Spleen (tissue), 11 donors: ENCODE results near the gene AP4M1. TPM values are rescaled to one million over a fixed set of nuclear protein-coding genes. Genes with fewer than 3 reads are reported as not detected.

Experiments
- DNase-seq: peaks from one replicate; pipeline ENCODE4 v3.0.0-alpha.2; 2020
- H3K27ac ChIP-seq, 8 donors: fragments of 200-600 bp; sonication (generic) in 7 of 8; 1 replicate in 4 of 8; 2 replicates in 4 of 8; pipeline versions ENCODE4 v1.5.0 to v1.8.0; 2016 to 2021; ENCODE audit warnings: inconsistent platforms in 4 of 8, mild to moderate bottlenecking in 4 of 8, moderate library complexity in 1 of 8
- H3K27me3 ChIP-seq, 7 donors: fragments of 200-600 bp; sonication (generic) in 6 of 7; replicated peaks in 1 of 7; 1 replicate in 4 of 7; 2 replicates in 3 of 7; pipeline versions ENCODE4 v1.5.0 to v1.8.0; 2016 to 2021; ENCODE audit warnings: inconsistent platforms in 3 of 7, mild to moderate bottlenecking in 1 of 7
- H3K36me3 ChIP-seq, 6 donors: fragments of 200-600 bp; sonication (generic) in 5 of 6; 1 replicate in 4 of 6; 2 replicates in 2 of 6; pipeline versions ENCODE4 v1.5.0 to v1.8.0; 2016 to 2021; ENCODE audit warnings: inconsistent platforms in 2 of 6
- H3K4me1 ChIP-seq, 6 donors: fragments of 200-600 bp; sonication (generic) in 5 of 6; 1 replicate in 3 of 6; 2 replicates in 3 of 6; pipeline versions ENCODE4 v1.5.0 to v1.8.0; 2016 to 2021; ENCODE audit warnings: inconsistent platforms in 3 of 6
- H3K4me3 ChIP-seq, 8 donors: fragments of 200-600 bp; sonication (generic) in 7 of 8; 1 replicate in 4 of 8; 2 replicates in 4 of 8; pipeline versions ENCODE4 v1.5.0 to v1.8.0; 2016 to 2021; ENCODE audit warnings: inconsistent platforms in 4 of 8, mild to moderate bottlenecking in 4 of 8, moderate library complexity in 2 of 8
- H3K9me3 ChIP-seq, 8 donors: fragments of 200-600 bp; sonication (generic) in 7 of 8; 1 replicate in 4 of 8; 2 replicates in 4 of 8; pipeline versions ENCODE4 v1.5.0 to v1.8.0; 2016 to 2021; ENCODE audit warnings: inconsistent platforms in 4 of 8
- POLR2A ChIP-seq, 3 donors: fragments of 450-650 bp; IDR thresholded peaks; one replicate each; pipeline ENCODE4 v1.5.1; 2017; ENCODE audit warnings: antibody characterized with exemption in 3 of 3, mild to moderate bottlenecking in 1 of 3
- POLR2AphosphoS5 ChIP-seq, 3 donors: sonication (generic); formaldehyde crosslinking; IDR thresholded peaks; one replicate each; pipeline ENCODE4 v1.5.1; 2017; ENCODE audit warnings: antibody characterized with exemption in 3 of 3
- WGBS, 5 donors: extraction: QIAGEN DNeasy Blood & Tissue Kit in 3 of 5; methylation state at CpG; one replicate each; pipeline versions ENCODE4 v1.1.5 to v1.1.7; 2013 to 2018; 5-methylcytosine and 5-hydroxymethylcytosine counted together
- intact Hi-C: fragments of 100-400 bp; cut with DNase I; formaldehyde crosslinking; loops from one replicate; pipeline ENCODE4 v1.15.0; 2023; ENCODE audit warnings: low total_unique reads
- polyA plus RNA-seq, 3 donors: library from polyadenylated mRNA; stranded (reverse); fragments of 200-250 nt; gene quantifications; one replicate each; pipeline ENCODE4 v1.2.1, GENCODE V29; 2013
- total RNA-seq, 7 donors: library from RNA; depleted of rRNA in 3 of 7; stranded (reverse); fragments of >200 nt in 3 of 7; fragmentation: NEBNext Ultra II Directional in 4 of 7; extraction: Animal tissue kit (Norgen Biotek cat#: 25700) in 4 of 7; gene quantifications; one replicate each; pipeline versions ENCODE4 v1.1.0 to v1.2.1, GENCODE V29; 2016 to 2021
- TF ChIP-seq, protein P1 (sequence below), 11 experiments: fragments of 200-600 bp in 7 of 11; fragments of 450-650 bp in 4 of 11; sonication (generic) in 4 of 11; IDR thresholded peaks in 8 of 11; conservative IDR thresholded peaks in 3 of 11; 1 replicate in 7 of 11; 2 replicates in 4 of 11; pipeline versions ENCODE4 v1.4.0 to v1.8.0; 2016 to 2021; ENCODE audit warnings: antibody characterized with exemption in 11 of 11, inconsistent platforms in 4 of 11, mild to moderate bottlenecking in 1 of 11
- donor health status: healthy with polysubstance abuse.
- donor health status: DM: no; HTN: no; CAD: no; lungs with moderate emphysema.
- donor health status: DM: no; HTN: no; CAD: no.
- donor health status: Bipolar disorder and iron deficiency.
- donor health status: healthy.
- donor health status: DM: no; HTN: no; CAD: no.
- donor health status: DM: yes; HTN: yes; CAD: no.

AP4M1 gene
- total and polyA plus RNA-seq, 10 donors = 8.7 to 18.0 (median 10.2) TPM

GRCh38 chr7:100065452-100066186, 35.8 kb upstream of the AP4M1 start:
- TF ChIP-seq POLR2A (IDR thresholded peaks at IDR 0.05) (no peak), POLR2AphosphoS5 (IDR thresholded peaks at IDR 0.05) (peak in 1 of 3 donors; percentile 40)
- TF ChIP-seq, protein P1, sequence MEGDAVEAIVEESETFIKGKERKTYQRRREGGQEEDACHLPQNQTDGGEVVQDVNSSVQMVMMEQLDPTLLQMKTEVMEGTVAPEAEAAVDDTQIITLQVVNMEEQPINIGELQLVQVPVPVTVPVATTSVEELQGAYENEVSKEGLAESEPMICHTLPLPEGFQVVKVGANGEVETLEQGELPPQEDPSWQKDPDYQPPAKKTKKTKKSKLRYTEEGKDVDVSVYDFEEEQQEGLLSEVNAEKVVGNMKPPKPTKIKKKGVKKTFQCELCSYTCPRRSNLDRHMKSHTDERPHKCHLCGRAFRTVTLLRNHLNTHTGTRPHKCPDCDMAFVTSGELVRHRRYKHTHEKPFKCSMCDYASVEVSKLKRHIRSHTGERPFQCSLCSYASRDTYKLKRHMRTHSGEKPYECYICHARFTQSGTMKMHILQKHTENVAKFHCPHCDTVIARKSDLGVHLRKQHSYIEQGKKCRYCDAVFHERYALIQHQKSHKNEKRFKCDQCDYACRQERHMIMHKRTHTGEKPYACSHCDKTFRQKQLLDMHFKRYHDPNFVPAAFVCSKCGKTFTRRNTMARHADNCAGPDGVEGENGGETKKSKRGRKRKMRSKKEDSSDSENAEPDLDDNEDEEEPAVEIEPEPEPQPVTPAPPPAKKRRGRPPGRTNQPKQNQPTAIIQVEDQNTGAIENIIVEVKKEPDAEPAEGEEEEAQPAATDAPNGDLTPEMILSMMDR (IDR thresholded peaks at IDR 0.05 in 8 of 11, conservative IDR thresholded peaks at IDR 0.05 in 3 of 11) = no peak
- peaks cover 0 to 16% (median 11%) of the 10 kb centered on the region in 8 donors for H3K9me3 ChIP-seq
- DNase-seq = no peak
- peaks cover 0 to 10% (median 0%) of the 10 kb centered on the region in 6 donors for H3K4me1 ChIP-seq
- H3K36me3 ChIP-seq = peaks cover 8 to 100% (median 45%) of the 10 kb centered on the region in 6 donors
- 60 to 73% (median 68%) methylated on average over 8 of the region's 8 CpGs for WGBS, 5 donors
- H3K27me3 ChIP-seq = no peaks in the 10 kb centered on the region
- peak overlapping the region in 6 of 8 donors; percentile 16 to 50 (median 44) for H3K27ac ChIP-seq
- intact Hi-C loops = no loop called here
- H3K4me3 ChIP-seq = no peak overlapping the region

DNA sequence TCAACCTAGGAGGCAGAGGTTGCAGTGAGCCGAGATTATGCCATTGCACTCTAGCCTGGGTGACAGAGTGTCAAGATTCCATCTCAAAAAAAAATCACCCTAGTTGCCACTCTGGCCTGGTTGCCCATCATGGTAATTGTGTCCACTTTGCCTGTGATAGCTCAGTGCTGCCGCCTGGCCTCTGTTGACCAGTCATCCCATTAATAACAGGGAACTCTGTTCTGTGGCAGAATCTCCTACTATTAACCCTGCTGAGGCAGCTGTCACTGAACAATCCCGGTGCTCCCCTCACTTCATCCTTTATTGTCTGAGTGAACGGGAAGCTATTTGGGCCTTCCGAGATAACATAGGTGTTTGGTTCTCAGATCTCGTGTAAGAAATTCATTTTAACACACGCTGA, 34.5 kb upstream of the AP4M1 start:
- intact Hi-C loops = no loop called here
- TF ChIP-seq POLR2AphosphoS5 (IDR thresholded peaks at IDR 0.05) = no peak
- TF ChIP-seq, protein P1 (IDR thresholded peaks at IDR 0.05 in 8 of 11, conservative IDR thresholded peaks at IDR 0.05 in 3 of 11) = no peak
- TF ChIP-seq POLR2A (IDR thresholded peaks at IDR 0.05) = no peak
- Histone ChIP-seq H3K36me3 (peaks cover 18 to 100% (median 58%) of the 10 kb centered on the region in 6 donors), H3K4me1 (peaks cover 0 to 10% (median 0%) of the 10 kb centered on the region in 6 donors), H3K9me3 (peaks cover 6 to 29% (median 24%) of the 10 kb centered on the region in 8 donors), H3K27ac (no peak overlapping the region), H3K27me3 (no peaks in the 10 kb centered on the region), H3K4me3 (no peak overlapping the region)
- 91 to 96% (median 93%) methylated on average over 7 of the region's 7 CpGs for WGBS, 5 donors
- DNase-seq = no peak

GRCh38 chr7:100069991-100070390, 31.5 kb upstream of the AP4M1 start:
- 96 to 99% (median 98%) methylated on average over 5 of the region's 5 CpGs for WGBS, 5 donors
- intact Hi-C loops = loop anchor here (10.0 kb wide), 1 partner anchor 85 kb away; no protein-coding TSS in a partner anchor
- Histone ChIP-seq H3K27ac (no peak overlapping the region), H3K9me3 (peaks cover 6 to 47% (median 39%) of the 10 kb centered on the region in 8 donors), H3K36me3 (peaks cover 35 to 100% (median 64%) of the 10 kb centered on the region in 6 donors), H3K27me3 (no peaks in the 10 kb centered on the region), H3K4me3 (no peak overlapping the region), H3K4me1 (peaks cover 0 to 8% (median 0%) of the 10 kb centered on the region in 6 donors)
- no peak for TF ChIP-seq POLR2AphosphoS5 (IDR thresholded peaks at IDR 0.05)
- no peak for TF ChIP-seq POLR2A (IDR thresholded peaks at IDR 0.05)
- DNase-seq = no peak

DNA sequence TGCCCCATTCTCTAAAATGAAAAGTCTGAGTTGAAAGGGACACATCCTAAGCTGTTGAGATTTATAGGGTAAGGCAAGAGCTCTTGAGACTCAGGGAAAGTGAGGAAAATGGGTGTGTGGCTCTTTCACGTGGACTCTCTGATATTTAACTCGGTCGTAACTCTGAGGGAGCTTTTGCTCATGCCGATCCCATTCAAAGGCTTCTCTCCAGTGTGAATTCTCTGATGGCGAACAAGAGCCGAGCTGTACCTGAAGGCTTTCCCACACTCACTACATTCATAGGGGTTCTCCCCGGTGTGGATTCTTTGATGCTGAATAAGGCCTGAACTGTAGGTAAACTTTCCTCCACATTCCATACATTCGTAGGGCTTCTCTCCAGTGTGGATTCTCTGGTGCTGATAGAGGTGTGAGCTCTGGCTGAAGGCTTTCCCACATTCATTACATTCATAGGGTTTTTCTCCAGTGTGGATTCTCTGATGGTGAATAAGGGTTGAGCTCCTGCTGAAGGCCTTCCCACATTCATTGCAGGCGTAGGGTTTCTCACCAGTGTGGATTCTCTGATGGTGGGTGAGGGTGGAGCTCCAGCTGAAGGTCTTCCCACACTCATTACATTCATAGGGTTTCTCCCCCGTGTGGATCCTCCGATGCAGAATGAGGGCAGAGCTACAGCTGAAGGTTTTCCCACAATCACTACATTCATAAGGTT, 30.3 kb upstream of the AP4M1 start:
- Histone ChIP-seq H3K27ac (no peak overlapping the region), H3K4me1 (no peaks in the 10 kb centered on the region), H3K36me3 (peaks cover 35 to 100% (median 75%) of the 10 kb centered on the region in 6 donors), H3K27me3 (no peaks in the 10 kb centered on the region), H3K4me3 (peak overlapping the region in 1 of 8 donors; percentile 9), H3K9me3 (peaks cover 6 to 47% (median 39%) of the 10 kb centered on the region in 8 donors)
- DNase-seq = no peak
- intact Hi-C loops = loop anchor here (10.0 kb wide), 1 partner anchor 86 kb away; no protein-coding TSS in a partner anchor
- TF ChIP-seq, protein P1 (IDR thresholded peaks at IDR 0.05 in 8 of 11, conservative IDR thresholded peaks at IDR 0.05 in 3 of 11) = no peak
- TF ChIP-seq POLR2AphosphoS5 (IDR thresholded peaks at IDR 0.05) (no peak), POLR2A (IDR thresholded peaks at IDR 0.05) (no peak)
- 97 to 99% (median 98%) methylated on average over 11 of the region's 11 CpGs for WGBS, 5 donors
